ENCODE results near the gene CAMK2D. TPM values are rescaled to one million over a fixed set of nuclear protein-coding genes. Genes with fewer than 3 reads are reported as not detected.

CAMK2D gene
- polyA plus RNA-seq, 2 of the 4 experiments (the other 2 are of a cell fraction): 19.1 to 59.9 TPM

- H3K4me3 ChIP-seq: no peak overlapping the region
- ChIA-PET POLR2A (no interaction called here), CTCF (no interaction called here)
- FAIRE-seq: no peak
- DNase-seq (ENCODE audit: low read depth in 1 of 2, low spot score in 1 of 2): no peak
- ATAC-seq: no peak
- TF ChIP-seq KDM1A (IDR thresholded peaks at IDR 0.05; ENCODE audit: low read depth) (no peak), SMC3 (IDR thresholded peaks at IDR 0.05) (no peak), CBX2 (IDR thresholded peaks at IDR 0.05; ENCODE audit: borderline replicate concordance, low read depth) (no peak), ZSCAN20 (CRISPR knock-in tag; IDR thresholded peaks at IDR 0.05) (no peak), JUN (IDR thresholded peaks at IDR 0.05) (no peak), MAX (IDR thresholded peaks at IDR 0.05) (no peak), HOXA7 (CRISPR knock-in tag; IDR thresholded peaks at IDR 0.05) (no peak), RCOR1 (IDR thresholded peaks at IDR 0.05; ENCODE audit: low read depth, low read length) (no peak), RAD21 (conservative IDR thresholded peaks at IDR 0.05 in 1 of 2, IDR thresholded peaks at IDR 0.05 in 1 of 2) (no peak)
- no peak overlapping the region for H3K4me2 ChIP-seq
- H3K9me3 ChIP-seq: no peaks in the 10 kb centered on the region
- H3K27ac ChIP-seq: no peak overlapping the region
- H3K4me1 ChIP-seq: no peaks in the 10 kb centered on the region
- WGBS (ENCODE audit: missing lambda C conversion rate): 89% methylated on average over 5 of the region's 5 CpGs
Measured at GRCh38 chr4:113505044-113505443, 256.5 kb downstream of the CAMK2D start.

- no peak for DNase-seq (ENCODE audit: low read depth in 1 of 2, low spot score in 1 of 2)
- no peaks in the 10 kb centered on the region for H3K9me3 ChIP-seq
- no peaks in the 10 kb centered on the region for H3K4me1 ChIP-seq
- POLR2A ChIA-PET: no interaction called here
- CTCF ChIA-PET: no interaction called here
- no peak for ATAC-seq
- FAIRE-seq: no peak
- no peak overlapping the region for H3K4me2 ChIP-seq
- no peak for TF ChIP-seq HES2 (IDR thresholded peaks at IDR 0.05)
- no peak for TF ChIP-seq SMC3 (IDR thresholded peaks at IDR 0.05)
- TF ChIP-seq ZFP36 (IDR thresholded peaks at IDR 0.05; ENCODE audit: borderline replicate concordance, partially characterized antibody): no peak
- TF ChIP-seq TP53 (CRISPR knock-in tag; IDR thresholded peaks at IDR 0.05): no peak
- no peak for TF ChIP-seq CTCF (IDR thresholded peaks at IDR 0.05)
- no peak for TF ChIP-seq POLR2A (IDR thresholded peaks at IDR 0.05; ENCODE audit: low read length)
- no peak for TF ChIP-seq PBX3 (IDR thresholded peaks at IDR 0.05)
- TF ChIP-seq FOSL2 (IDR thresholded peaks at IDR 0.05): no peak
- no peak for TF ChIP-seq FOSL2 (CRISPR knock-in tag; IDR thresholded peaks at IDR 0.05)
- no peak for TF ChIP-seq HMGXB4 (CRISPR knock-in tag; IDR thresholded peaks at IDR 0.05; ENCODE audit: borderline replicate concordance)
- no peak for TF ChIP-seq POLR2AphosphoS2 (conservative IDR thresholded peaks at IDR 0.05; ENCODE audit: low read length)
- H3K27ac ChIP-seq: no peak overlapping the region
- 90% methylated on average over 3 of the region's 3 CpGs for WGBS (ENCODE audit: missing lambda C conversion rate)
- H3K4me3 ChIP-seq: no peak overlapping the region
Measured at GRCh38 chr4:113504422-113504821, 257.1 kb downstream of the CAMK2D start.

GRCh38 chr4:113503691-113504090 is 257.8 kb downstream of the CAMK2D start:
- CTCF ChIA-PET: no interaction called here
- TF ChIP-seq PBX3 (IDR thresholded peaks at IDR 0.05) (no peak), EHF (CRISPR knock-in tag; IDR thresholded peaks at IDR 0.05) (no peak), ELK1 (IDR thresholded peaks at IDR 0.05; ENCODE audit: low read depth, low read length) (no peak), RCOR1 (IDR thresholded peaks at IDR 0.05; ENCODE audit: low read depth, low read length) (no peak), REST (IDR thresholded peaks at IDR 0.05) (no peak), CBX2 (IDR thresholded peaks at IDR 0.05; ENCODE audit: borderline replicate concordance, low read depth) (no peak), HOXB13 (CRISPR knock-in tag; IDR thresholded peaks at IDR 0.05; ENCODE audit: low read depth) (no peak), MAZ (IDR thresholded peaks at IDR 0.05; ENCODE audit: borderline replicate concordance, low read depth, low read length) (no peak)

More at GRCh38 chr4:113503691-113504090, 257.8 kb downstream of the CAMK2D start:
- Histone ChIP-seq H3K4me3 (no peak overlapping the region), H3K27ac (no peak overlapping the region), H3K4me1 (no peaks in the 10 kb centered on the region), H3K9me3 (no peaks in the 10 kb centered on the region), H3K4me2 (no peak overlapping the region)
- no peak for ATAC-seq
- no peak for FAIRE-seq
- POLR2A ChIA-PET: no interaction called here
- no peak for DNase-seq (ENCODE audit: low read depth in 1 of 2, low spot score in 1 of 2)

Measured in A549 (cell line).